GM23338 (cell line): ENCODE measurements around the gene UBE2E2. TPM values are rescaled to one million over a fixed set of nuclear protein-coding genes. Genes with fewer than 3 reads are reported as not detected.

Source experiments
- CREB1 ChIP-seq: fragments of 250-450 bp; sonication (Bioruptor Pico); IDR thresholded peaks from 2 replicates; pipeline ENCODE4 v1.5.0; 2020; ENCODE audit warnings: low read depth, mild to moderate bottlenecking, moderate library complexity
- JUNB ChIP-seq: IDR thresholded peaks from one replicate; pipeline ENCODE4 v1.6.1; 2016; ENCODE audit warnings: antibody characterized with exemption; ENCODE audit not compliant: unreplicated experiment
- POLR2AphosphoS5 ChIP-seq: IDR thresholded peaks from 2 replicates; pipeline ENCODE4 v1.6.1; 2016; ENCODE audit warnings: antibody characterized with exemption, low read depth
- STAT1 ChIP-seq: IDR thresholded peaks from one replicate; pipeline ENCODE4 v1.6.1; 2016; ENCODE audit warnings: antibody characterized with exemption; ENCODE audit not compliant: unreplicated experiment
- ZNF331 ChIP-seq: fragments of 250-450 bp; sonication (Bioruptor Pico); IDR thresholded peaks from 2 replicates; pipeline ENCODE4 v1.5.0; 2020; ENCODE audit warnings: low read depth, mild to moderate bottlenecking, moderate library complexity
- polyA plus RNA-seq: library from polyadenylated mRNA; unstranded; fragments of >200 nt; fragmentation: Nextera tagmentation; extraction: Ambion mirVana; gene quantifications from 2 replicates; pipeline ENCODE4 v1.2.1, GENCODE V29; 2016
- total RNA-seq: library from RNA; depleted of rRNA; stranded (reverse); fragments of >200 nt; shearing (Covaris generic); gene quantifications from 2 replicates; pipeline ENCODE4 v1.2.3, GENCODE V29; 2014
- TF ChIP-seq, protein P1 (sequence below): fragments of 250-450 bp; sonication (Bioruptor Pico); IDR thresholded peaks from 2 replicates; pipeline ENCODE4 v1.5.0; 2020; ENCODE audit warnings: mild to moderate bottlenecking, moderate library complexity
- TF ChIP-seq, protein P2 (sequence below): IDR thresholded peaks from one replicate; pipeline ENCODE4 v1.6.1; 2018; ENCODE audit warnings: antibody characterized with exemption; ENCODE audit not compliant: unreplicated experiment

UBE2E2 gene
- total and polyA plus RNA-seq, 2 experiments from 2014 or later, result 86.9 to 169 TPM

DNA sequence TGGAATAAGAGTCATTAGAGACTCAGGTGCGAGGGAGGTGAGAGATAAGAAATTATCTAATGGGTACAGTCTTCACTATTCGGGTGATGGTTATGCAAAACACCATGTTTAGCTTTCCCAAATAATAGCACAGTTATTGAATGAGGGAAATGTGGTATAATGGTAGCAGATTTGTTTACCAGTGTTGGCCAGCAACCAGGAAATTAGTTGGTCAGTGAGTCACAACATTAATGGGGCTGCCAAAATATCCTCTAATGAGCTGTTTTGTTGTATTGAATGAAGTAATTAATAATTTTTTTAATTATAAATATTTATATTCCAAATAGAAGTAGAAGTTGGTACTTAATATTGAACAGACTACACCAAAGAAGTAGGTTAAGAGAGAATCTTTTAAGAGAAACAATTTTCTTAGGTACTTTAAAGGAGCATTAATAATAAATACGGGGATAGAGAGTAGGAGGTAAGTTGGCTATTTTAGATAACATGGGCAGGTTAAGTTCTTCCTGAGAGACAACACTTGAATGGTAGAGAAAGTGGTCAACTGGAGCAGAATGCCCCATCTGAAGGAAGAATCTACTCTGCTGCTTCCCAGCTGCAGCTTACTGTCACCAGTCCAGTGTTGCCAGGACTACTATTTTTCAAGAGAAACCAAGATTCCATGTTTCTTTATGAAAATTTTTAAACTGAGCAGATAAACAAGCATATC, 218.8 kb downstream of the UBE2E2 start (continued):
- TF ChIP-seq, protein P1, sequence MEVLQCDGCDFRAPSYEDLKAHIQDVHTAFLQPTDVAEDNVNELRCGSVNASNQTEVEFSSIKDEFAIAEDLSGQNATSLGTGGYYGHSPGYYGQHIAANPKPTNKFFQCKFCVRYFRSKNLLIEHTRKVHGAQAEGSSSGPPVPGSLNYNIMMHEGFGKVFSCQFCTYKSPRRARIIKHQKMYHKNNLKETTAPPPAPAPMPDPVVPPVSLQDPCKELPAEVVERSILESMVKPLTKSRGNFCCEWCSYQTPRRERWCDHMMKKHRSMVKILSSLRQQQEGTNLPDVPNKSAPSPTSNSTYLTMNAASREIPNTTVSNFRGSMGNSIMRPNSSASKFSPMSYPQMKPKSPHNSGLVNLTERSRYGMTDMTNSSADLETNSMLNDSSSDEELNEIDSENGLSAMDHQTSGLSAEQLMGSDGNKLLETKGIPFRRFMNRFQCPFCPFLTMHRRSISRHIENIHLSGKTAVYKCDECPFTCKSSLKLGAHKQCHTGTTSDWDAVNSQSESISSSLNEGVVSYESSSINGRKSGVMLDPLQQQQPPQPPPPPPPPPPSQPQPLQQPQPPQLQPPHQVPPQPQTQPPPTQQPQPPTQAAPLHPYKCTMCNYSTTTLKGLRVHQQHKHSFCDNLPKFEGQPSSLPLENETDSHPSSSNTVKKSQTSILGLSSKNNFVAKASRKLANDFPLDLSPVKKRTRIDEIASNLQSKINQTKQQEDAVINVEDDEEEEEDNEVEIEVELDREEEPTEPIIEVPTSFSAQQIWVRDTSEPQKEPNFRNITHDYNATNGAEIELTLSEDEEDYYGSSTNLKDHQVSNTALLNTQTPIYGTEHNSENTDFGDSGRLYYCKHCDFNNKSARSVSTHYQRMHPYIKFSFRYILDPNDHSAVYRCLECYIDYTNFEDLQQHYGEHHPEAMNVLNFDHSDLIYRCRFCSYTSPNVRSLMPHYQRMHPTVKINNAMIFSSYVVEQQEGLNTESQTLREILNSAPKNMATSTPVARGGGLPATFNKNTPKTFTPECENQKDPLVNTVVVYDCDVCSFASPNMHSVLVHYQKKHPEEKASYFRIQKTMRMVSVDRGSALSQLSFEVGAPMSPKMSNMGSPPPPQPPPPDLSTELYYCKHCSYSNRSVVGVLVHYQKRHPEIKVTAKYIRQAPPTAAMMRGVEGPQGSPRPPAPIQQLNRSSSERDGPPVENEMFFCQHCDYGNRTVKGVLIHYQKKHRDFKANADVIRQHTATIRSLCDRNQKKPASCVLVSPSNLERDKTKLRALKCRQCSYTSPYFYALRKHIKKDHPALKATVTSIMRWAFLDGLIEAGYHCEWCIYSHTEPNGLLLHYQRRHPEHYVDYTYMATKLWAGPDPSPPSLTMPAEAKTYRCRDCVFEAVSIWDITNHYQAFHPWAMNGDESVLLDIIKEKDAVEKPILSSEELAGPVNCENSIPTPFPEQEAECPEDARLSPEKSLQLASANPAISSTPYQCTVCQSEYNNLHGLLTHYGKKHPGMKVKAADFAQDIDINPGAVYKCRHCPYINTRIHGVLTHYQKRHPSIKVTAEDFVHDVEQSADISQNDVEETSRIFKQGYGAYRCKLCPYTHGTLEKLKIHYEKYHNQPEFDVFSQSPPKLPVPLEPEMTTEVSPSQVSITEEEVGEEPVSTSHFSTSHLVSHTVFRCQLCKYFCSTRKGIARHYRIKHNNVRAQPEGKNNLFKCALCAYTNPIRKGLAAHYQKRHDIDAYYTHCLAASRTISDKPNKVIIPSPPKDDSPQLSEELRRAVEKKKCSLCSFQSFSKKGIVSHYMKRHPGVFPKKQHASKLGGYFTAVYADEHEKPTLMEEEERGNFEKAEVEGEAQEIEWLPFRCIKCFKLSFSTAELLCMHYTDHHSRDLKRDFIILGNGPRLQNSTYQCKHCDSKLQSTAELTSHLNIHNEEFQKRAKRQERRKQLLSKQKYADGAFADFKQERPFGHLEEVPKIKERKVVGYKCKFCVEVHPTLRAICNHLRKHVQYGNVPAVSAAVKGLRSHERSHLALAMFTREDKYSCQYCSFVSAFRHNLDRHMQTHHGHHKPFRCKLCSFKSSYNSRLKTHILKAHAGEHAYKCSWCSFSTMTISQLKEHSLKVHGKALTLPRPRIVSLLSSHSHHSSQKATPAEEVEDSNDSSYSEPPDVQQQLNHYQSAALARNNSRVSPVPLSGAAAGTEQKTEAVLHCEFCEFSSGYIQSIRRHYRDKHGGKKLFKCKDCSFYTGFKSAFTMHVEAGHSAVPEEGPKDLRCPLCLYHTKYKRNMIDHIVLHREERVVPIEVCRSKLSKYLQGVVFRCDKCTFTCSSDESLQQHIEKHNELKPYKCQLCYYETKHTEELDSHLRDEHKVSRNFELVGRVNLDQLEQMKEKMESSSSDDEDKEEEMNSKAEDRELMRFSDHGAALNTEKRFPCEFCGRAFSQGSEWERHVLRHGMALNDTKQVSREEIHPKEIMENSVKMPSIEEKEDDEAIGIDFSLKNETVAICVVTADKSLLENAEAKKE (CRISPR knock-in tag), result no peak
- TF ChIP-seq, protein P2, sequence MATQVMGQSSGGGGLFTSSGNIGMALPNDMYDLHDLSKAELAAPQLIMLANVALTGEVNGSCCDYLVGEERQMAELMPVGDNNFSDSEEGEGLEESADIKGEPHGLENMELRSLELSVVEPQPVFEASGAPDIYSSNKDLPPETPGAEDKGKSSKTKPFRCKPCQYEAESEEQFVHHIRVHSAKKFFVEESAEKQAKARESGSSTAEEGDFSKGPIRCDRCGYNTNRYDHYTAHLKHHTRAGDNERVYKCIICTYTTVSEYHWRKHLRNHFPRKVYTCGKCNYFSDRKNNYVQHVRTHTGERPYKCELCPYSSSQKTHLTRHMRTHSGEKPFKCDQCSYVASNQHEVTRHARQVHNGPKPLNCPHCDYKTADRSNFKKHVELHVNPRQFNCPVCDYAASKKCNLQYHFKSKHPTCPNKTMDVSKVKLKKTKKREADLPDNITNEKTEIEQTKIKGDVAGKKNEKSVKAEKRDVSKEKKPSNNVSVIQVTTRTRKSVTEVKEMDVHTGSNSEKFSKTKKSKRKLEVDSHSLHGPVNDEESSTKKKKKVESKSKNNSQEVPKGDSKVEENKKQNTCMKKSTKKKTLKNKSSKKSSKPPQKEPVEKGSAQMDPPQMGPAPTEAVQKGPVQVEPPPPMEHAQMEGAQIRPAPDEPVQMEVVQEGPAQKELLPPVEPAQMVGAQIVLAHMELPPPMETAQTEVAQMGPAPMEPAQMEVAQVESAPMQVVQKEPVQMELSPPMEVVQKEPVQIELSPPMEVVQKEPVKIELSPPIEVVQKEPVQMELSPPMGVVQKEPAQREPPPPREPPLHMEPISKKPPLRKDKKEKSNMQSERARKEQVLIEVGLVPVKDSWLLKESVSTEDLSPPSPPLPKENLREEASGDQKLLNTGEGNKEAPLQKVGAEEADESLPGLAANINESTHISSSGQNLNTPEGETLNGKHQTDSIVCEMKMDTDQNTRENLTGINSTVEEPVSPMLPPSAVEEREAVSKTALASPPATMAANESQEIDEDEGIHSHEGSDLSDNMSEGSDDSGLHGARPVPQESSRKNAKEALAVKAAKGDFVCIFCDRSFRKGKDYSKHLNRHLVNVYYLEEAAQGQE, result no peak
- no peak for TF ChIP-seq ZNF331
- no peak for TF ChIP-seq CREB1 (CRISPR knock-in tag)
- no peak for TF ChIP-seq STAT1
- TF ChIP-seq POLR2AphosphoS5, result no peak
- TF ChIP-seq JUNB, result no peak
